Neuron (in vitro differentiated cells): ENCODE data around the gene TMEM106C.

Source experiments
- H2AFZ ChIP-seq: one replicate; pipeline ENCODE4 v1.6.1; 2013; ENCODE audit warnings: low read depth, mild to moderate bottlenecking, inconsistent platforms, low read length, moderate library complexity
- H3K27me3 ChIP-seq: one replicate; pipeline ENCODE4 v1.6.1; 2013; ENCODE audit warnings: low read length; ENCODE audit not compliant: insufficient read depth
- H3K36me3 ChIP-seq: one replicate; pipeline ENCODE4 v1.6.1; 2013; ENCODE audit warnings: low read length; ENCODE audit not compliant: insufficient read depth
- H3K4me1 ChIP-seq: one replicate; pipeline ENCODE4 v1.6.1; 2013; ENCODE audit warnings: low read length; ENCODE audit not compliant: insufficient read depth
- H3K4me3 ChIP-seq: 2 replicates; pipeline ENCODE4 v1.5.1; 2013; ENCODE audit warnings: mild to moderate bottlenecking, low read length, moderate library complexity
- H3K9me3 ChIP-seq: one replicate; pipeline ENCODE4 v1.6.1; 2013; ENCODE audit warnings: low read length

Gene TMEM106C

GRCh38 chr12:48012070-48012469, 48.7 kb downstream of the TMEM106C start:
- Histone ChIP-seq H3K4me3 (no peak overlapping the region), H3K4me1 (peaks cover 7% of the 10 kb centered on the region), H3K36me3 (no peaks in the 10 kb centered on the region), H3K27me3 (peaks cover 4% of the 10 kb centered on the region), H3K9me3 (no peaks in the 10 kb centered on the region), H2AFZ (no peak overlapping the region)

- Histone ChIP-seq H3K4me3 (no peak overlapping the region), H3K4me1 (peaks cover 8% of the 10 kb centered on the region), H3K36me3 (no peaks in the 10 kb centered on the region), H2AFZ (no peak overlapping the region), H3K27me3 (peaks cover 4% of the 10 kb centered on the region), H3K9me3 (no peaks in the 10 kb centered on the region)
These were observed 49.9 kb downstream of the TMEM106C start for GRCh38 chr12:48013287-48013686.

- Histone ChIP-seq H3K9me3 (no peaks in the 10 kb centered on the region), H3K27me3 (peaks cover 4% of the 10 kb centered on the region)
These were observed 51.7 kb downstream of the TMEM106C start for GRCh38 chr12:48015129-48015528.

GRCh38 chr12:48015954-48016353, 52.6 kb downstream of the TMEM106C start:
- no peaks in the 10 kb centered on the region for H3K36me3 ChIP-seq
- H3K4me3 ChIP-seq, result no peak overlapping the region
- H3K27me3 ChIP-seq, result peaks cover 4% of the 10 kb centered on the region
- H3K4me1 ChIP-seq, result peaks cover 8% of the 10 kb centered on the region
- no peak overlapping the region for H2AFZ ChIP-seq
- H3K9me3 ChIP-seq, result no peaks in the 10 kb centered on the region

More at GRCh38 chr12:48015129-48015528, 51.7 kb downstream of the TMEM106C start:
- Histone ChIP-seq H3K4me1 (peaks cover 8% of the 10 kb centered on the region), H2AFZ (no peak overlapping the region), H3K36me3 (no peaks in the 10 kb centered on the region), H3K4me3 (no peak overlapping the region)

- Histone ChIP-seq H3K4me3 (no peak overlapping the region), H3K9me3 (no peaks in the 10 kb centered on the region), H3K4me1 (peaks cover 8% of the 10 kb centered on the region), H3K36me3 (no peaks in the 10 kb centered on the region), H2AFZ (no peak overlapping the region), H3K27me3 (peaks cover 4% of the 10 kb centered on the region)
These were observed 53.1 kb downstream of the TMEM106C start for GRCh38 chr12:48016373-48017020.

GRCh38 chr12:48017496-48017895, 54.1 kb downstream of the TMEM106C start:
- peaks cover 10% of the 10 kb centered on the region for H3K4me1 ChIP-seq
- H3K27me3 ChIP-seq, result peaks cover 4% of the 10 kb centered on the region
- H3K36me3 ChIP-seq, result no peaks in the 10 kb centered on the region
- H3K9me3 ChIP-seq, result no peaks in the 10 kb centered on the region
- H2AFZ ChIP-seq, result no peak overlapping the region
- H3K4me3 ChIP-seq, result no peak overlapping the region

- peaks cover 14% of the 10 kb centered on the region for H3K4me1 ChIP-seq
- no peaks in the 10 kb centered on the region for H3K9me3 ChIP-seq
- no peaks in the 10 kb centered on the region for H3K36me3 ChIP-seq
- H3K4me3 ChIP-seq, result no peak overlapping the region
- H2AFZ ChIP-seq, result no peak overlapping the region
- H3K27me3 ChIP-seq, result peaks cover 4% of the 10 kb centered on the region
These were observed 54.7 kb downstream of the TMEM106C start for GRCh38 chr12:48017921-48018617.
